ENCODE data around the gene RIMBP2.

The RIMBP2 gene

DNA sequence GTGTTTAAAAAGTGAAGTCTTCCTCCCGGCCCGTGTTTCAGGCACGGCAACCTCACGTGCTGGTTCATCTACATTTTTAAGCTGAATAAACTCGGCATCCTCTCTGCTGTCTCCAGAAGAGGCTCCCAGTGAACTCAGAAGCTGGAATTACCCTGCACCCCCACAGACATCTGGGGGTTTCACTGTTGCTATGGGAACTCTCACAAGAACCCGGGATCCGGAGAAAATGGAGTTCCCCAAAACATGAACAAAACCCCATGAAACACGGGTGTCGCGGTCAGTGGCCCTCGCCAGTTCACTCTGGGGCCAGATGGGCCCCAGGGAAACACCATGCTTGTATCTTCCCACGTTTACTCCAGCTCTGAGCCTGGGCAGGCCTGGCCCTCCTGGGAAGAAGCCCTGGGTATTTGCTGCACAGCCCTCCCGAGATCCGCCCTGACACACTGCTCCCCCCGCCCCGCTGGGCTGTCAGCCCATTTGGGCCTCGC, 234.7 kb downstream of the RIMBP2 start:
- DNase-seq (ENCODE audit: low spot score): no peak

DNA sequence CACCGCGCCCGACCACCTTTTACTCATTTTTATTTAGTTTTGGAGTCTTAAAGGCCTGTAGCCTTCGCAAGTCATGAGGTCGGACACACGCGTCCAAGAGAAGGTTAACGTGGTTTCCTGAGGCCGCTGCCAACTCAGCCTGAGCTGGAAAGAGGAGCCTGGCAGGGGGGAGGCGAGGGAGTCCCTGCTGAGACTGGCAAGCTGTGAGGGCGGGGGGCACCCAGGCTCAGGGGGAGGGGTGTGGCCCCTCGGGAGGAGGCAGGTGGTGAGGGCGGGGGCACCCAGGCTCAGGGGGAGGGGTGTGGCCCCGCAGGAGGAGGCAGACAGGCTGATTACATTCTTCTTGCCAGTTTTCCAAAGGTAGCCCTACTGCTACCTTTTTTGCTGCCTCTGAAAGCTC, 235.2 kb downstream of the RIMBP2 start:
- DNase-seq (ENCODE audit: low spot score): no peak

DNA sequence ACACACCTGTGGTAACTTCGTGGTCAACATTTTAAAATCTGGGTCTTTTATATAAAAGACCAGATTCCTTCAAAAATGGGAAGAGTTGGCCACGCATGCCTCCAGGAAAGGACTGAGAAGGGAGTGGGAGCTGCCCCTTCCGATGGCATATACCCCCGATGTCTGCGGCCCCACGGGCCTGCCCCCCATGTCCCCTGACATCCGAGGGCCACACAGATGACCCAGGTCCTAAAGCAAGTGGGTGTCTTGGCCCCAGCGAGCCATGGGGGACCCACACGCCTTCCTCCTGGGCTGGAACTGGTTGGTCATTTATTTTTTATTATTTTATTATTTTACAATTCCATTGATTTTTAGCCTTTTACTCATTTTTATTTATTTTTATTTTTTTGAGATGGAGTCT, 235.9 kb downstream of the RIMBP2 start:
- no peak for DNase-seq (ENCODE audit: low spot score)

- DNase-seq (ENCODE audit: low spot score): no peak
These were observed 236.5 kb downstream of the RIMBP2 start for GRCh38 chr12:130479401-130480125.

DNA sequence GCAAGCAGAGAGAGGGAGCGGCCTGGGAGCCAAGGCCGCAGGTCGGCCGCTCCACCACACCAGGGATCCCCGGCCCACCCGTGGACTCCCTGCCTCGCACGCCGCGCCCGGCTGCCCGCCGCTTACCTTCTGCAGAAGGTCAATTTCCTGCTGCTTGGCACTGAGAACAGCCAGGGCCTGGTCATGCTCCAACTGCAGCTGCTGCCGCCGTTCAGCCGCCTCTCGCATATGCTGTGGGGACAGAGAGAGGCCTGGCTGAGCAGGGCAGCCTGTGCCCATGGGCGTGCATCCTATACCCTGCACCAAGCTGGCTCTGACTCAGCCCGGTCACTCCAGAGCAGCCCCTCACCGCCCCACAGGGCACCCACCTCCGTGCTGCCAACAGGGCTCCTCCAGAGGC, 237.3 kb downstream of the RIMBP2 start:
- DNase-seq (ENCODE audit: low spot score): no peak

DNA sequence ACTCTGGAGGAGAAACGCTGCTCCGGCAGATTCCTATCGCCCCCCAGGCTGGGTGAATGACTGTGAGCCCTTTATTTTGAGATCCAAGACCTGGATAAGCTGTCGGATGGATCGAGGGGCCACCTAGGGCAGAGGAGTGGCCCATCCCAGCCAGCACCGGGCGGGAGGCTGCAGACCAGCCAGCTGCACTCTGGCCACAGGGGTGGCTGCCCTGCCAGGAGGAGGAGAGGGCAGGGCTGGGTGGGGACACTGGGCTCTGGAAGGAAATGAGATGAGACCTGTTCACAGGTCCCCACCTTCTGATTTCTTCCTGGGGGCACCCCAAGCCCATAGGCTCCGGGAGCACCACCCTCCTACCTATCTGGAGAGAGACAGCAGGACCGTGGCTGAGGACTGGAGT, 238.4 kb downstream of the RIMBP2 start:
- no peak for DNase-seq (ENCODE audit: low spot score)

- no peak for DNase-seq (ENCODE audit: low spot score)
These were observed 238.8 kb downstream of the RIMBP2 start for GRCh38 chr12:130477266-130477665.

DNA sequence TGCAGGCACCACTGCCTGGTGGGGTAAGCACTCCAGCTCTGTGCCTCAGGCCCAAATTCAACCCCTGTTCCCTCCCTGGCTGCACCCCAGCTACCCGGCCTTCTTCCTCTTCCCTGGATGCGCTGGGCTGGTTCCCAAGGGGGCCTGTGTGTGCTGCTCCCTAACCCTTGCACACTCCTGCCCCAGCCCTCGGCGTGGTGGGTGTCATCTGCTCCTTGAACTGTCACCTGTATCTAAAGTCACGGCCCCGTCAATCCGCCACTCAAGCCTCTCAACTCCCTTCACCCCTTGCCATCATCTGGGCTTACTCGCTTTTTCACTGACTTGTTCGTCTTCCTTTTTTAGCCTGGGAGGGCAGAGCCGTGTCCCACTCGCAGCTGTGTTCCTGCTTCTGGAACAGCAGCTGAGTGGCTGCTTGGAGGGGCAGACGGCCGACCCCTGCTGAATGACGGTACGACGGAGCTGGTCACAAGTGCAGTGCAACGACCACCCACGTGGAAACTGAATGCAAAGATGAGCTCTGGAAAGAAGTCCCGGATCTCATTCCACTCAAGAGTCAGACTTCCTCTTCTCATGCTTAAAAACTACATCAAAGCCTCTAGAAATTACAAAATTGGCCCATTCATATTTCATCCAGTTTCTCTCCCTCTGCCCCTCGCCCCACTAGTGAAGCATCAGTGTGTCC, 239.5 kb downstream of the RIMBP2 start:
- DNase-seq (ENCODE audit: low spot score): no peak

- DNase-seq (ENCODE audit: low spot score): no peak
These were observed 241.4 kb downstream of the RIMBP2 start for GRCh38 chr12:130474599-130475269.

DNA sequence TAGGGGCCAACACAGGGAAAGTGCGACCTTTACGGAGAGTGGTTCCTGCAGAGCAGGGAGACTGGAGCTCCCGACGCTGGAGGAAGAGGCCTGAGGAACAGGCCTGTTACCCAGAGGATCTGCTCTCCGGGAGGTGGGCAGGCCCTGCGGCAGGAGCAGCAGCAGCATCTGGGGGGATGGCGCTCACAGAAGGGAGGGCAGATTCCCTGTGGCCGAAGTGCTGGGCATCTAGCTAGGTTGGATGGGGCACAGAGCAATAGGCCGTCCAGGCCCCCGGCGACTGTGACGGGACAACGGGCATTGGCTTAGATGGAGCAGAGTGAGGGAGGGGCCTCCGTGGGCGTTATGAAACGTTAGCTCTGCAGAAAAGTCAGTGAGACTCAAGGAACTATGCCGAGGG, 242.8 kb downstream of the RIMBP2 start:
- DNase-seq (ENCODE audit: low spot score): no peak

GRCh38 chr12:130470969-130471368, 245.1 kb downstream of the RIMBP2 start:
- DNase-seq (ENCODE audit: low spot score): no peak

DNA sequence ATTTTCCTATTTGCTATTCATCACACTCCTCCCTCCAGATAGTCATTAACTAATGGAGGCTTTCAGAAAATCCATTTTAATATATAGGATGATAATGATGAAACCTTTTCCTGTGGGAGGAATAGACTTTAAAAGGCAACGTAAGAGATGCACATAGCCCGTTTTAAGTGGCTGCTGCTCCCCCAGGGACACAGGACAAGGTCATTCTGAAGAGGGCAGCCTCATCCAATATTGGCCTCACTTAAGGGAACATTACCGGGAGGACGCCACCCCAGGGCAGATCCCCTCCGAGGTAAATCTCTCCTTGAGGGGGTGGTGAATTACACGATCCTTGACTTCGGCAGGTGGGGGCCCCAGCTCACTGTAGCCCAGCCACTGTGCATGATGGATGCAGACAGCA, 246.5 kb downstream of the RIMBP2 start:
- DNase-seq (ENCODE audit: low spot score): no peak

DNA sequence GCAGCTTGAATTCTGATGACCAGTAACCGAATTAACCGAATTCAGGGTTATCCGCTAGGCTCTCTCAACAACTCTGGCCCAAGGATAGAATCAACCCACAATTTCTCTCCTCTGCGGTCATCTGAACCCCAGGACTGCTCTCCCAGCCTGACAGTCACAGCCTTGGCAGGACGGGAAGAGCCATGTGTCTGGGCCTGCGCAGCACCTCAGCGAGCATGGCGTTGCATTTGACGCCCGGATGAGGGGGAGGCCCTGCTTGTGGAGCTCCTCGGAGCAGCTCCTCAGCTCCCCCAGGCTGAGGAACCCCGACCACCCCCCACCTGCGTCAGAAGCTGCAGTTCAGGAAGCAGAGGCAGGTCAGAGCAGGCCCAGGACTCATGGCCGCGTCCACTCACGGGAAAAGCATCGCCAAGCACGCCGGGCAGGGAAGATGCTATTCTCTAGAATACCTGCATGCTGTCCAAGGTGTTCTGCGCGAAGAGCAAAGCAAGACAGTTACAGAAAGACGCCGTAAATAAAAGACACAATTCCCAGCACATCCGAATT, 247.3 kb downstream of the RIMBP2 start:
- DNase-seq (ENCODE audit: low spot score): no peak

DNA sequence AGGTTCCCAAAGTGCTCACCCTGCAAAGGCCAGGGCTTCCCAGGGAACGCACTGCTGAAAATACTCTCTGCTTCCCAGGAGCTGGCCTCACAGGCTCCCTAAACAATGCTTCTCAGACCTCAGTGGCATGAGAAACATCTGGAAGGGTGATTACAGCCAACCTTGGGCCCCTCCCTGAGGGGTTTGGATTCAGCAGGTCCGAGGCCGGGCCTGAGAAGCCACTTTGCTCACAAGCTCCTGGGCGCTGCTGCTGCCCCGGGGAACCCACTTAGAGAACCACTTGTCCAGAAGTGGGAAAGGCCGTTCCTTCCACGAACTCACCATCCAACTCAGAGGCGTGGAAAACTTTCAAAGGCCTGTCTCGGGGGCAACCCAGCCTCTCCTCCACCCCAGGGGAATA, 247.9 kb downstream of the RIMBP2 start:
- no peak for DNase-seq (ENCODE audit: low spot score)

GRCh38 chr12:130465626-130466025, 250.5 kb downstream of the RIMBP2 start:
- no peak for DNase-seq (ENCODE audit: low spot score)

DNA sequence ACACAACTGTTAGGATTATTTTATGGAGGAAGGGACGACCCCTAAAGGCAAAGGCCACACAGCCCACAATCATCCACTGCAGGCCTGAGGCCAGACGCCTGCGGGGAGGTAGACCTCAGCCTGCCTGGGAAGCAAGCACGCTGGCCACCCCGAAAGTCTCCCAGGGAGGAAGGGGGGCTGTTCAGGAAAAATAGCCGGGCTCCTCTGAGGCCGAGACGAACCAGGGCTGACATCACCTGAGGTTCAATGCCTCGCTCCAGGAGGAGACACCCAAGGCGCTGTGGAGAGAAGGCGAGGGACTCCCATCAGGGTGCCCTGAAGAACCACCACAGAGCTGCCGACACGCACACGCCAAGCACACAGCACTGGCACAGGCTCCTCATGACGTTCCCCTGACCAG, 251.1 kb downstream of the RIMBP2 start:
- no peak for DNase-seq (ENCODE audit: low spot score)

DNA sequence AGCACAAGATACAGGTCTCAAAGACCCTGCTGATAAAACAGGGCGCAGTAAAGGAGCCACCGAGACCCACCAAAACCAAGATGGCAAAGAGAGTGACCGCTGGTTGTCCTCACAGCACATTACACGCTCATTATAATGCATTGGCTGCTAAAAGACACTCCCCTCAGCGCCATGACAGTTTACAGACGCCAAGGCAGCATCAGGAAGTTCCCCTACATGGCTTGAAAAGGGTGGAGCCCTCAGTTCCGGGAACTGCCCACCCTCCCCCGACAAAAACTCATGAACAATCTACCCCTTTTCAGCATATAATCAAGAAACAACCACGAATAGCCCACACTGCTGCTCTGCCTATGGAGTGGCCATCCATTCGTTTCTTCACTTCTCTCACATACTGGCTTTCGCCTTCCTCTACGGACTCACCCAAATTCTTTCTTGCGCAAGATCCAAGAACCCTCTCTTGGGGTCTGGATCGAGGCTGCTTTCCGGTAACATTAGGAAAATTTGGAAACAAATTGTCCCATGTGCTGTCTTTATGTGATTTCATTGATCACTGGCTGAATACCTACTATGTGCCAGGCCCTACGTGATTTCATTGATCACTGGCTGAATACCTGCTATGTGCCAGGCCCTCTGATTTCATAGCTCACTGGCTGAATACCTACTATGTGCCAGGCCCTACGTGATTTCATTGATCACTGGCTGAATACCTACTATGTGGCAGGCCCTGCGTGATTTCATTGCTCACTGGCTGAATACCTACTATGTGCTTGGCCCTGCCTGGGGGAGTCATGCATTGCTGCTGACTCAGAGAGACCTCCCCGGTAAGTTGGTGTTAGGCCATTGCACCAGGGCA, 252.1 kb downstream of the RIMBP2 start:
- DNase-seq (ENCODE audit: low spot score): no peak

DNA sequence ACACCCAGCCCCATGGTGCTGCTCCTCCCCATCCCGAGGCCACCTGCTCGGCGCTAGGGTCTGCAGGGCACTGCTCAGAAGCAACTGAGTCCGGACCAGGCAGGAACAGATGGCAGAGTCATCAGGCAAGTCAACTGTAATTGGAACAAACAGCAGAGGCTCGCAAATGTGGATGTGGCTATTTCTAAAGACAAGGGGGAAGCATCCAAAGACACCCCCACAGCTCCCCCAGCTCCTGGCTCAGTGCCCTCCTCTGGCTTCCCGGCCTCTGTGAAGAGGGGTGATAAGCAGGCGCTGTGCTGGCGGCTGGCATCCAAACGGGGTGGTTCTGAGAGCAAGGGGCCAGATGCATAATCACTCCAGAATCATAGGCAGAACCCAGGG, 252.8 kb downstream of the RIMBP2 start:
- no peak for DNase-seq (ENCODE audit: low spot score)

DNA sequence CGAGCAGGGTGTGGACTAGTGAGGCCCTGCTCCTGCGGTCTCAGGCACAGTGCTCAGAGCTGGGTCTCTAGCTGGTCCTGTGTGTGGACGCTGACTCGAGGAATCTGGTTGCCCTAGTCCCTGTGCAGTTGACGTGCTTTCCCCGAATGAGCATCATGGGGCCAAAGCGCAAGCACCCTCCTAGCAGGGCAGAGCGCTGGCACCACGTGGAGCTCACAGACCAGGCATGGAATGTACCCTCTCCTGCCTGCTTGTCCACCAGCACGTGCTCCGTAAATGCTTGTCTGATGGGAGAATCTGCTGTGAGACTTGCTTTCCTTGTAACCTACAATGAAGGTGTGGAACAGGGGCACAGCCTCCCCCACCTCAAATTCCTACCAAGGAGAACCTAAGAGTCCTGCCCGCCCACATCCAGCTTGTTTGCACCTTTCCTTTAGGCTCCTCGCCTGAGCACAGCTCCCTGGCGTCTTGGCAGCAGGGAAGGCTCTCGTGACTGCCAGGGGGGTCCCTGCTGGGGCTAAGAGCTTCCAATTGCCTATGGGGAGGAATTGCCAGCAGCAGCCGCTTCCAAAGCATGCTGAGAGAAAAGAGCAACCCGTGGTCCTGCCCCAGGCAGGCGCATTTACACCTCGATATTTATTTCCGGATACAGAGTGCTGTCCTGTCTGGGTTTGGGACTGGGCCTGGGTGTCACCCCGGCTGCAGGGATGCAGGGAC, 253.4 kb downstream of the RIMBP2 start:
- no peak for DNase-seq (ENCODE audit: low spot score)

- no peak for DNase-seq (ENCODE audit: low spot score)
These were observed 254.1 kb downstream of the RIMBP2 start for GRCh38 chr12:130461839-130462557.

DNA sequence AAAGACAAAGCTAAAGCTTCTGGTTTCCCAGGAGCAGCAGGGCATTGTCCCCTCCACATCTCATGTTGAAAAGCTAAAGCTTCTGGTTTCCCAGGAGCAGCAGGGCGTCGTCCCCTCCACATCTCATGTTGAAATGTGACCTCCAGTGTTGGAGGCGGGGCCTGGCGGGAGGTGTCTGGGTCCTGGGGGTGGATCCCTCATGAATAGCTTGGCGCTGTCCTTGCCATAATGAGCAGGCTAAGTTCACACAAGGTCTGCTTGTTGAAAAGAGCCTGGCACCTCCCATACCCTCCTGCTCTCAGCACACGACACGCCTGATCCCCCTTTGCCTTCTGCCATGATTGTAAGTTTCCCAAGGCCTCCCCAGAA, 254.7 kb downstream of the RIMBP2 start:
- DNase-seq (ENCODE audit: low spot score): no peak

Data from hepatic stellate cell (primary cell).